ENCODE measurements around the gene ACOT12.
"Not testable (repeated sequence)": the region's sequence is repeated elsewhere in the genome, so short reads cannot be mapped to it uniquely, and the experiment has no call there.

Gene ACOT12

GRCh38 chr5:81338213-81338612, 55.7 kb downstream of the ACOT12 start:
- not testable (repeated sequence) for DNase-seq (ENCODE audit: low read depth)

DNA sequence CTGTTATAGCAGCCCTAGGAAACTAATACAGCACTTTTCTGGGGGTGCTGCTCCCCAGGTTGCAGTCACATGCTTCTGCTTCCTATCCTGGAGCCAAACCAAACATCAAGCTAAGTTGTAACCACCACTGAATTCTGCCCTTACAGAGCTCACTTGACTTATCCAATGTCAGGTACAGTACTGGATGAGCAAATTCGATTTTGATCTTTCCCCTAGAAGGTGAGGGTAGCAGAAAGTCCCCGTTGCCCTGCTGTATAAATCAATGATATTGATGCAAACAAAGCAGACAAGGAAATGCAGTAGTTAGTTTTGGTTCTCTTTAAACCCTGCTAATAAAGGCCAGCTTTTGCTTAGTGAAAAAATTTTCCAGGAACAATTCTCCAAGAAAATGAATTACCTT, 56.1 kb downstream of the ACOT12 start:
- no peak for DNase-seq (ENCODE audit: low read depth)

GRCh38 chr5:81336556-81336955, 57.4 kb downstream of the ACOT12 start:
- no peak for DNase-seq (ENCODE audit: low read depth)

GRCh38 chr5:81335946-81336345, 58.0 kb downstream of the ACOT12 start:
- DNase-seq (ENCODE audit: low read depth), result no peak

DNA sequence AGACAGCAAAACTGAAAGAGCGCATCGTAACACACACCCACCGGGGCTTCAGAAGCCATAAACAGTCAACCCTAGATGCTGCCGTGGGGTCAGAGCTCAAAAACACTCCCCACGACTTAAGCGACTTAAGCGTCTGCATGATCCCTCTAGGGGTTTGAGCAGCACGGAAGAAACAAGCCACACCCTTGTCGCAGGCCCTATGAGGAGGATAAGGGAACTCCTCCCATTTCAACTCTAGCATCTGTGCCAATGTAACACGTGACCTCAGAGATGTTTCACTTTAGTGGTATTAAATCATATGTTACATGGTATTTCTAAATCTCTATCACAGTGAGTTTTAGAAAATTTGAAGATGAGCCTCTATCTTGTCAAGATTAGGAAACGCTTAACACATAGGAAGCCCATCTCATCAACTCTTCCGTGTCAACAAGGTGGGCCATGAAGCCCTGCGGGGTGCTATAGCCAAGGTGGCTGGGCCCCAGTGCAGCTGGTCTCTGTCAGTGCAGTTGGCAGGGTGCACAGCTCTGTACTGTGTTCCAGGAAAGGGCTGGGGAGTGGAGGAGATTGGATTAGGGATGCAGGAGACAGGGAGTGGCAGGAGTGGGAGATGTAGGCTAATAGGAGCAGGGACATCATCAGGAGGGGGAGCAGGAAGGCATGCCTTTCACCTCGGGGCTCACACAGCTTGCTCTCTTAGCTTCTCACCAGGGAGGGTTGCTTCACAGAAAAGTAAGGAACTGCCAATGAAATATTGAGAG, 59.5 kb downstream of the ACOT12 start:
- no peak for DNase-seq (ENCODE audit: low read depth)

DNA sequence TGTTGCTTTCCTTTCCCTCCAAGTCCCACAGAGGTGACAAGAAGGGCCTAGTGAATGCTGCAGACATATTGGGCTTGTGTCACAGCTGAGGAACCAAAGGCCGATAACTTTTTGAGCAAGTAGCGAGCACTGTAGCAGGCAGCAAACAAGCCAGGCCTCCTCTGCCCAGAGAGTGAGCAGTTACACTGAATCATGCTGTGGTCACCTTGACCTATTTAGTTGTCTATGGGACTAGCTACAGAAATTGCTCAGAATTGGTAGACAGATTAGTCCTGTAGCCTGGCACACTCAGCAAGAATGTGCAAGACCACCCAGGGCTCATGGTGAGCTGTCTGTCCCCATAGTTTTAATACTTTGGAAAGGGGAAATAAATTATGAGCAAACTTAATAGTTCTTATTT, 67.4 kb downstream of the ACOT12 start:
- no peak for DNase-seq (ENCODE audit: low read depth)

DNA sequence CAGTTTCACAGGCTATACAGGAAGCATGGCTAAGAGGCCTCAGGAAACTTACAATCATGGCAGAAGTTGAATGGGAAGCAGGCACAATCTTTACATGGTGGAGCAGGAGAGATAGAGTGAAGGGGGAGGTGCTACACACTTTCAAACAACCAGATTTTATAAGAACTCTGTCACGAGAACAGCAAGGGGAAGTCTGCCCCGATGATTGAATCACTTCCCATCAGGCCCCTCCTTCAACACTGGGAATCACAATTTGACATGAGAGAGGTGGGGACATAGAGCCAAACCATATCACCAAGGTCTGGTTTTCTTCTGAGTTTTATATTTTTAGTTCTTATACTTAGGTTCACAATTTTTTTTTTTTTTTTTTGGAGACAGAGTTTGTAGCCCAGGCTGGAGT, 76.4 kb downstream of the ACOT12 start:
- DNase-seq (ENCODE audit: low read depth), result no peak

DNA sequence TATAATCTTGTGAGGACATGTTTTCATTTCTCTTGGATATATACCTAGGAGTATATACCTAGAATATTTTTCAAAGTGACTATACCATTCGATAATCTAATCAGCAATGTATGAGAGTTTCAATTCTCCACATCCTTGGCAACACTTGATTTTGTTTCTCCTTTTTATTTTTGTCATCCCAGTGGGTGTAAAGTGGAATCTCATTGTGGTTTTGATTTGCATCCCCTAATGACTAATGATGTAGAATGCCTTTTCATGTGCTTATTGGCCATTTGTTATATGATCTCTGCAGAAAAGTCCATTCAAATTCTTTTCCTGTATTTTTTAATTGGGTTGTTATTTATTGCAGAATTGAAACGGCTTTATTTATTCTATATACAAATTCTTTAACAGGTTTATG, 77.4 kb downstream of the ACOT12 start:
- DNase-seq (ENCODE audit: low read depth), result no peak

DNA sequence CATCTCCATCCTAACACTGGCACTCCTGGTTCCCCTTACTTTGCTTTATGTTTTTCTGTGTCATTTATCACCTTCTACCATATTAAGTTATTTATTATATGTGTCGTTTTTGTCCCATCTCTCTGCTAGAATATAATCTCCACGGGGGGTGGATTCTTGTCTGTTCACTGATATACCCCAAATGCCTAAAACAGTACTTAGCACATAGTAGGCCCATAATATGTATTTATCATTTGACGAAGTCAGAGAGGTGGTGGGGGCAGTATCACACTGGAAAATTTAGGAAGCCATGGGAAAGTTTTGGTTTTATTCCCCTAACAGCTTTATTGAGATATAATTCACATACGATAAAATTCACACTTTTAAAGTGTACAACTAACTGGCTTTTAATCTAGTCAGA, 78.1 kb downstream of the ACOT12 start:
- no peak for DNase-seq (ENCODE audit: low read depth)

GRCh38 chr5:81315336-81315735, 78.6 kb downstream of the ACOT12 start:
- DNase-seq (ENCODE audit: low read depth), result no peak

DNA sequence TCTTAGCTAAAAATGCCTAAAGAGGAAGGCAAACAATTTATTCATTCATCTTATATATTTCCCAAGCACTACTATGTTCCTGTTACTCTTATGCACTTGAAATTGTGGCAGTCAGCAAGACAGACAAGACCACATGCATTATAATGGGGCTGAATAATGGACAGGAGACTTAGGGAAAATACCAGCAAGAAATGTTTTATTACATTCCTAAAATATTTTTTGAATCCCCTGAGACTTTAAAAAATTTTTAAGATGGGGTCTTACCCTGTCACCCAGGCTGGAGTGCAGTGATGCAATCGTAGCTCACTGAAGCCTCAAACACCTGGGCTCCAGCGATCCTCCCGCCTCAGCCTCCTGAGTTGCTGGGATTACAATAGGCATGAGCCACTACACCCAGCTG, 79.4 kb downstream of the ACOT12 start:
- no peak for DNase-seq (ENCODE audit: low read depth)

DNA sequence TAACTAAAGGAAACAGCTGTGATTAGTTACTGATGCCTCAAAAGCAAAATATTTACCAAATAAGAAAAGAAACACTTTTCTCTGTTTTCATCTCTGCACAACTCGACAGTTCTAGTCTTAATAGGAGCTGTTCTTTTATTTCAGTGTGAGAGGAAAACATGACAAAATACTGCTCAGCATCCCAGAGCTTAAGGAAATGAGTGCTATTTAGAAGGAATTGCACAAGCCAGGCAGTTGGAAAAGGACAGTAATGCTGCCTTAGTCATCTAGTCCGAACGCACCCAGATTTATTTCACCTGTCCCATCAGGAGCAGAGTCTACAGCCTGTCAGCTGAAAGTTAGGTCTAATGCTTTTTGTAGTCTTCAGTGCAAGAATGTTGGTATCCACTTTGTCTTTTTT, 80.2 kb downstream of the ACOT12 start:
- DNase-seq (ENCODE audit: low read depth), result no peak

GRCh38 chr5:81313278-81313677, 80.7 kb downstream of the ACOT12 start:
- DNase-seq (ENCODE audit: low read depth), result no peak

DNA sequence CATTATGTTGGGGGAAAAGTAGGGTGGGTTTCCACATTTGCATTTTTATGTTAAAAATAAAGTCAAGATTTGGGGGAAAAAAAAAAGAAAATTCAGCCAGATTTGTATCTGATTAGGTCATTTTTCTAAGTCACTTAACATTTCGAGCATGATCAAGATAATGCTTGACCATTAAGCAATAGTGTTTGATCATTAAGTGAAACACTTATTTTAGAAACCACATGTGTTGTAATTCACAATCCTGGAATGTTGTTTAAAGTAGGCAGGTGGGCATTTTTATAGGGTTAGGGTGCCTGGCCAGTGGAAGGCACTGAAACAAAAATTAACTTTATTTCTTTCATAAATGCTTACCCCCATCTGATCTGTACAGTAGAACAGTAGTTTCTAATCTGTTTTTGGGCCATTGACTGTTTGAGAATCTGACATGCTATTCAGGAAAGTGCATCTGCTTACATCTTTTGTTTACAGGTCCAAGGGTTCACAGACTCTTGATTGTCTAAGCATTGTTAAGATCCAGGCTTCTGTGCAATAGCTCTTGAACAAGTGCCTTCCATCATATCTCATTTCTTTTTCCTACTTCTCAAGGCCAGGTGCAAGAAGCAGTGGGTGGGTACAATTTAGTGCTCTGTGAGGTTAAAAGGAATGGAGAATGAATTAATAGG, 83.4 kb downstream of the ACOT12 start:
- DNase-seq (ENCODE audit: low read depth), result no peak

- no peak for DNase-seq (ENCODE audit: low read depth)
Measured at GRCh38 chr5:81308836-81309235, 85.1 kb downstream of the ACOT12 start.

GRCh38 chr5:81305785-81306184, 88.1 kb downstream of the ACOT12 start:
- no peak for DNase-seq (ENCODE audit: low read depth)

GRCh38 chr5:81303563-81303962, 90.4 kb downstream of the ACOT12 start:
- no peak for DNase-seq (ENCODE audit: low read depth)

GRCh38 chr5:81302596-81302995, 91.3 kb downstream of the ACOT12 start:
- no peak for DNase-seq (ENCODE audit: low read depth)

DNA sequence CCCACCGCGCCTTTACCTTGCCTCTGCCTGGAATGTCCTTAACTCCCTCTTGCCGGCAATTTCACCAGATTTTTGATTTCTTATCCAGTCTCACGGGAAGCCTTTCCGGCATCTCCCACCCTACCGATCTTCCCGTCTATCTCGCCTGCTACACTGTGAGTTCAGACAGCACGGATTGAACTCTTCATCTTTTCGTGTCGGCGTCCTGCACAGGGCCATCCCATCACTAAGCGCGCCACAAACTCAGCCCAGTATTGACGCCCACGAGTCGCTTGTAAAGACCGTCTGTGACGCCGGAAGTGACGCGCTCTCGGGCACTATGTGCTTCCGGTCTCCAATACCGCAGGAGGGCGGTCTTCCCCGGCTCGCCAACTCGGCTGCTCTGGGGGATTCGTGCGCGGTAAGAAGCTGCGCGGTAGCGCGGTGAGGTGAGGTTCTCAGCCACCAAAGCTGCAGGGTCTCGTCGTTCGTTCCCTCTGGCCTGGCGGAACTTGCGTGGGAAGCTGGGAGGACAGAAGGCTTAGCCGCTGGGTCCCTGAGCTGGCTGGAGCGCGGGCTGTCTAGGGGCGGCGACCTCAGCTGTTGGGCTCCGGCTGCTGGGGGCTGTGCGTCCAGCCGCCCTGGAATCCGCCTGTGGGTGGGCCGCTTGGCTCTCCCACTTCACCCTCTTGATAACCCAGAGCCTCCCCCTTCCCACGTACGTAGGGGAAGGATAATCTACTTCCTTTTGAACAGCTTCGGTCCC, 92.5 kb downstream of the ACOT12 start, which contains the start of gene ZCCHC9:
Gene ZCCHC9 (plus strand): TSS at position 317 of the 745 bp plus-strand sequence. CDS start 3,171 bp downstream, outside the sequence.
- DNase-seq (ENCODE audit: low read depth), result peak; percentile 89

DNA sequence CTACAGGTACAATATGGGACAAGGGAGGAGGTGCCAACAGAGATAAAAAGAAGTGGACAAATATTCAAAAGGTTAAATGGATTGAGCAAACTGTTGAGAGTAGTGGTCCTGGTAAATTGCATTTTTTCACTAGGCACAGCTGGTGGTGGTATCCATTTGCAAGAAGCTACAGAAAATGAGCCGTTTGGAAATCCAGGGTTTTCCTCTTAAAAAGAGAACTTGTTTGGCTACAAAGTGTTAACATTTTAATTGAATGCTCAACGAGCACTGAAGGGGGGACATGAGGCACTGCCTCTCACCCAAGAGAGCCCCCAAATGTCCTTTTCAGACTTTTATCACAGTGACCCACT, 93.0 kb downstream of the ACOT12 start:
- no peak for DNase-seq (ENCODE audit: low read depth)

DNA sequence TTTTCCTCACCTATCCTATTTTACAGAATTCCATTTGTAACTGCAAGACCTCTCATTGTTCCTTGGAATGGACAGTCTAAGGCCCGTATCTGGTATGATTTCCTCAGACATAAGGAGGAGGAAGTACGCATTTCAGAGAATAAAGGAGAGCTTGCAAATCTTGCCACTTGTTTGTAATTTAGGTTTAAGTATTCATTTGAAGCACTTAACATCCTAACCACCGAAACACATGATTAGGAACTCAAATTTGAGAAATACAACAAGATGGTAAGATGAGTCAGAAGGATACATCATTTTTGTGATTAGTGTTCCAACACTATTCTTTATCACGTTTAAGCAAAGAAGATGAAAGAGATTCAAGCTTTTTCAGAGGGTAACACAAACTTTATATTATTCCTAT, 96.4 kb downstream of the ACOT12 start:
- no peak for DNase-seq (ENCODE audit: low read depth)

DNA sequence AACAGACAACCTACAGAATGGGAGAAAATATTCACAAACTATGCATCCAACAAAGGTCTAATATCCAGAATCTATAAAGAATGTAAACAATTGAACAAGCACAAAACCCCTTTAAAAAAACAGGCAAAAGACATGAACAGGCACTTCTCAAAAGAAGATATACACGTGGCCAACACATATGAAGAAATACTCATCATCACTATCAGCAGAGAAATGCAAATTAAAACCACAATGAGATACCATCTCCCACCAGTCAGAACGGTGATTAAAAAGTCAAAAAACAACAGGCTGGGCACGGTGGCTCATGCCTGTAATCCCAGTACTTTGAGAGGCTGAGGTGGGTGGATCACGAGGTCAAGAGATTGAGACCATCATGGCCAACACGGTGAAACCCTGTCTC, 99.9 kb downstream of the ACOT12 start:
- DNase-seq (ENCODE audit: low read depth), result not testable (repeated sequence)

GRCh38 chr5:81292130-81292529, 101.8 kb downstream of the ACOT12 start:
- no peak for DNase-seq (ENCODE audit: low read depth)
